HepG2 (cell line): ENCODE results near the gene MSI2. TPM values are rescaled to one million over a fixed set of nuclear protein-coding genes. Genes with fewer than 3 reads are reported as not detected.

ENCODE experiments used
- AHR ChIP-seq: IDR thresholded peaks from 2 replicates; pipeline ENCODE4 v1.6.1; 2018; ENCODE audit warnings: missing genetic modification reagents, missing compliant biosample characterization
- AKAP8 ChIP-seq: sonication (generic); formaldehyde crosslinking; IDR thresholded peaks from 2 replicates; pipeline ENCODE4 v1.5.1; 2020; ENCODE audit warnings: mild to moderate bottlenecking, missing genetic modification reagents
- ARNTL ChIP-seq: sonication (generic); formaldehyde crosslinking; IDR thresholded peaks from 2 replicates; pipeline ENCODE4 v1.4.0; 2020; ENCODE audit warnings: mild to moderate bottlenecking, missing genetic modification reagents
- CEBPG ChIP-seq: IDR thresholded peaks from 2 replicates; pipeline ENCODE4 v1.6.1; 2016
- GFI1 ChIP-seq: sonication (generic); formaldehyde crosslinking; IDR thresholded peaks from 2 replicates; pipeline ENCODE4 v1.5.0; 2020; ENCODE audit warnings: missing genetic modification reagents, mild to moderate bottlenecking, borderline replicate concordance
- HNRNPL ChIP-seq: fragments of 200-400 bp; formaldehyde crosslinking; IDR thresholded peaks from 2 replicates; pipeline ENCODE4 v1.6.1; 2017; ENCODE audit warnings: mild to moderate bottlenecking, low read depth, low read length
- HOXA9 ChIP-seq: sonication (generic); formaldehyde crosslinking; IDR thresholded peaks from 2 replicates; pipeline ENCODE4 v1.8.1; 2022; ENCODE audit warnings: missing genetic modification reagents, mild to moderate bottlenecking, moderate library complexity, borderline replicate concordance
- RARA ChIP-seq: IDR thresholded peaks from 2 replicates; pipeline ENCODE4 v1.6.1; 2016; ENCODE audit warnings: missing genetic modification reagents, missing compliant biosample characterization
- TAF15 ChIP-seq: fragments of 200-400 bp; formaldehyde crosslinking; IDR thresholded peaks from one replicate; pipeline ENCODE4 v1.6.1; 2018; ENCODE audit warnings: mild to moderate bottlenecking, low read depth, low read length; ENCODE audit not compliant: poor library complexity, severe bottlenecking
- TBX2 ChIP-seq: sonication (generic); formaldehyde crosslinking; IDR thresholded peaks from 2 replicates; pipeline ENCODE4 v1.5.0; 2020; ENCODE audit warnings: missing genetic modification reagents, mild to moderate bottlenecking, borderline replicate concordance
- TRIM24 ChIP-seq: sonication (generic); formaldehyde crosslinking; IDR thresholded peaks from 2 replicates; pipeline ENCODE4 v1.8.0; 2022; ENCODE audit warnings: mild to moderate bottlenecking, missing genetic modification reagents
- ZNF30 ChIP-seq: sonication (generic); formaldehyde crosslinking; IDR thresholded peaks from 2 replicates; pipeline ENCODE4 v1.5.0; 2020; ENCODE audit warnings: mild to moderate bottlenecking, missing genetic modification reagents
- ZNF34 ChIP-seq: sonication (generic); formaldehyde crosslinking; IDR thresholded peaks from 2 replicates; pipeline ENCODE4 v1.4.0; 2020; ENCODE audit warnings: mild to moderate bottlenecking, missing genetic modification reagents, borderline replicate concordance
- ZNF484 ChIP-seq: sonication (generic); formaldehyde crosslinking; IDR thresholded peaks from 2 replicates; pipeline ENCODE4 v1.5.1; 2020; ENCODE audit warnings: mild to moderate bottlenecking, low read depth, missing genetic modification reagents, borderline replicate concordance
- ZNF530 ChIP-seq: sonication (generic); formaldehyde crosslinking; IDR thresholded peaks from 2 replicates; pipeline ENCODE4 v1.5.0; 2020; ENCODE audit warnings: low read depth, mild to moderate bottlenecking, missing genetic modification reagents
- polyA plus RNA-seq, 8 experiments: library from polyadenylated mRNA; depleted of rRNA in 3 of 8; stranded (reverse) in 7 of 8; unstranded in 1 of 8; fragments of >200 nt; fragmentation: Illumina TruSeq in 4 of 8; extraction: Trizol in 4 of 8; gene quantifications; 2 replicates each; pipeline versions ENCODE4 v1.2.1 to v1.2.3, GENCODE V29; 2011 to 2016; ENCODE audit warnings: low read depth in 4 of 8, missing spikeins in 1 of 8, mixed read lengths in 1 of 8; ENCODE audit not compliant: insufficient read depth in 1 of 8
- total RNA-seq, 5 experiments: library from RNA; depleted of rRNA; stranded (reverse); fragments of >200 nt; fragmentation: Illumina TruSeq; extraction: Trizol; gene quantifications; 2 replicates each; pipeline ENCODE4 v1.2.3, GENCODE V29; 2016; ENCODE audit warnings: low read depth in 1 of 5
- TF ChIP-seq, protein P1 (sequence below): sonication (generic); formaldehyde crosslinking; conservative IDR thresholded peaks from 2 replicates; pipeline ENCODE4 v1.4.0; 2020; ENCODE audit warnings: mild to moderate bottlenecking, missing genetic modification reagents, moderate library complexity
- TF ChIP-seq, protein P2 (sequence below), 2 experiments: sonication (generic) in 1 of 2; formaldehyde crosslinking in 1 of 2; IDR thresholded peaks; 2 replicates each; pipeline versions ENCODE4 v1.4.0 to v1.6.1; 2016 to 2020; ENCODE audit warnings: borderline replicate concordance in 1 of 2, low read depth in 1 of 2, mild to moderate bottlenecking in 1 of 2, missing genetic modification reagents in 1 of 2
- TF ChIP-seq, protein P3 (sequence below): sonication (generic); formaldehyde crosslinking; IDR thresholded peaks from 2 replicates; pipeline ENCODE4 v1.5.0; 2020; ENCODE audit warnings: mild to moderate bottlenecking, missing genetic modification reagents, borderline replicate concordance

Gene MSI2
- total and polyA plus RNA-seq, 2 of the 13 experiments (the other 11 are each of a cell fraction or from before 2014, with no cell fraction given), result 77.5 to 78.4 TPM

DNA sequence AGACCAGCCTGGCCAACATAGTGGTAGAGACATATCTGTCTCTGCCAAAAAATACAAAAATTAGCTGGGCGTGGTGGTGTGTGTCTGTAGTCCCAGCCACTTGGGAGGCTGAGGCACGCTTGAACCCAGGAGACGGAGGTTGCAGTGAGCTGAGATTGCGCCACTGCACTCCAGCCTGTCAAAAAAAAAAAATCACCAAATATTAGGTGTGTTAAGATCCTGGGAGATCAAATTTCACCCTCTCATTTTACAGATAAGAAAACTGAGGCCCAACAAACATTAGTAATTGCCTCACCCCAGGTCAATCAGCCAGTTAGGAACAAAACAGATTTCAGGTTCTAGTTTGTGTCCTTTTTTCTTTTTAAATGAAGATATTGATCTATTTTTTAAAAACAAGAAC lies 116.7 kb downstream of the MSI2 start (continued):
- TF ChIP-seq RARA (CRISPR knock-in tag) (peak; percentile 42), AHR (CRISPR knock-in tag) (no peak), TAF15 (no peak), HOXA9 (CRISPR knock-in tag) (no peak), ZNF30 (CRISPR knock-in tag) (no peak), GFI1 (CRISPR knock-in tag) (peak; percentile 86), ZNF484 (CRISPR knock-in tag) (no peak), ZNF530 (CRISPR knock-in tag) (no peak), HNRNPL (no peak), ARNTL (CRISPR knock-in tag) (0 out of 2 replicates have a peak, but pooled peaks have one; percentile 37), TRIM24 (CRISPR knock-in tag) (no peak), TBX2 (CRISPR knock-in tag) (peak; percentile 67; the same call in 1 of the 2 replicates), ZNF34 (CRISPR knock-in tag) (peak; percentile 53; the same call in 1 of the 2 replicates), CEBPG (CRISPR knock-in tag) (peak; percentile 86), AKAP8 (no peak)
- TF ChIP-seq, protein P1, sequence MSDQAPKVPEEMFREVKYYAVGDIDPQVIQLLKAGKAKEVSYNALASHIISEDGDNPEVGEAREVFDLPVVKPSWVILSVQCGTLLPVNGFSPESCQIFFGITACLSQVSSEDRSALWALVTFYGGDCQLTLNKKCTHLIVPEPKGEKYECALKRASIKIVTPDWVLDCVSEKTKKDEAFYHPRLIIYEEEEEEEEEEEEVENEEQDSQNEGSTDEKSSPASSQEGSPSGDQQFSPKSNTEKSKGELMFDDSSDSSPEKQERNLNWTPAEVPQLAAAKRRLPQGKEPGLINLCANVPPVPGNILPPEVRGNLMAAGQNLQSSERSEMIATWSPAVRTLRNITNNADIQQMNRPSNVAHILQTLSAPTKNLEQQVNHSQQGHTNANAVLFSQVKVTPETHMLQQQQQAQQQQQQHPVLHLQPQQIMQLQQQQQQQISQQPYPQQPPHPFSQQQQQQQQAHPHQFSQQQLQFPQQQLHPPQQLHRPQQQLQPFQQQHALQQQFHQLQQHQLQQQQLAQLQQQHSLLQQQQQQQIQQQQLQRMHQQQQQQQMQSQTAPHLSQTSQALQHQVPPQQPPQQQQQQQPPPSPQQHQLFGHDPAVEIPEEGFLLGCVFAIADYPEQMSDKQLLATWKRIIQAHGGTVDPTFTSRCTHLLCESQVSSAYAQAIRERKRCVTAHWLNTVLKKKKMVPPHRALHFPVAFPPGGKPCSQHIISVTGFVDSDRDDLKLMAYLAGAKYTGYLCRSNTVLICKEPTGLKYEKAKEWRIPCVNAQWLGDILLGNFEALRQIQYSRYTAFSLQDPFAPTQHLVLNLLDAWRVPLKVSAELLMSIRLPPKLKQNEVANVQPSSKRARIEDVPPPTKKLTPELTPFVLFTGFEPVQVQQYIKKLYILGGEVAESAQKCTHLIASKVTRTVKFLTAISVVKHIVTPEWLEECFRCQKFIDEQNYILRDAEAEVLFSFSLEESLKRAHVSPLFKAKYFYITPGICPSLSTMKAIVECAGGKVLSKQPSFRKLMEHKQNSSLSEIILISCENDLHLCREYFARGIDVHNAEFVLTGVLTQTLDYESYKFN (CRISPR knock-in tag), result peak; percentile 55
- TF ChIP-seq, protein P2, sequence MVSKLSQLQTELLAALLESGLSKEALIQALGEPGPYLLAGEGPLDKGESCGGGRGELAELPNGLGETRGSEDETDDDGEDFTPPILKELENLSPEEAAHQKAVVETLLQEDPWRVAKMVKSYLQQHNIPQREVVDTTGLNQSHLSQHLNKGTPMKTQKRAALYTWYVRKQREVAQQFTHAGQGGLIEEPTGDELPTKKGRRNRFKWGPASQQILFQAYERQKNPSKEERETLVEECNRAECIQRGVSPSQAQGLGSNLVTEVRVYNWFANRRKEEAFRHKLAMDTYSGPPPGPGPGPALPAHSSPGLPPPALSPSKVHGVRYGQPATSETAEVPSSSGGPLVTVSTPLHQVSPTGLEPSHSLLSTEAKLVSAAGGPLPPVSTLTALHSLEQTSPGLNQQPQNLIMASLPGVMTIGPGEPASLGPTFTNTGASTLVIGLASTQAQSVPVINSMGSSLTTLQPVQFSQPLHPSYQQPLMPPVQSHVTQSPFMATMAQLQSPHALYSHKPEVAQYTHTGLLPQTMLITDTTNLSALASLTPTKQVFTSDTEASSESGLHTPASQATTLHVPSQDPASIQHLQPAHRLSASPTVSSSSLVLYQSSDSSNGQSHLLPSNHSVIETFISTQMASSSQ (IDR thresholded peaks at IDR 0.05; ENCODE audit: low read depth), result no peak
- TF ChIP-seq, protein P2 (CRISPR knock-in tag; IDR thresholded peaks at IDR 0.05; ENCODE audit: borderline replicate concordance), result peak; percentile 44; the same call in 1 of the 2 replicates
- TF ChIP-seq, protein P3, sequence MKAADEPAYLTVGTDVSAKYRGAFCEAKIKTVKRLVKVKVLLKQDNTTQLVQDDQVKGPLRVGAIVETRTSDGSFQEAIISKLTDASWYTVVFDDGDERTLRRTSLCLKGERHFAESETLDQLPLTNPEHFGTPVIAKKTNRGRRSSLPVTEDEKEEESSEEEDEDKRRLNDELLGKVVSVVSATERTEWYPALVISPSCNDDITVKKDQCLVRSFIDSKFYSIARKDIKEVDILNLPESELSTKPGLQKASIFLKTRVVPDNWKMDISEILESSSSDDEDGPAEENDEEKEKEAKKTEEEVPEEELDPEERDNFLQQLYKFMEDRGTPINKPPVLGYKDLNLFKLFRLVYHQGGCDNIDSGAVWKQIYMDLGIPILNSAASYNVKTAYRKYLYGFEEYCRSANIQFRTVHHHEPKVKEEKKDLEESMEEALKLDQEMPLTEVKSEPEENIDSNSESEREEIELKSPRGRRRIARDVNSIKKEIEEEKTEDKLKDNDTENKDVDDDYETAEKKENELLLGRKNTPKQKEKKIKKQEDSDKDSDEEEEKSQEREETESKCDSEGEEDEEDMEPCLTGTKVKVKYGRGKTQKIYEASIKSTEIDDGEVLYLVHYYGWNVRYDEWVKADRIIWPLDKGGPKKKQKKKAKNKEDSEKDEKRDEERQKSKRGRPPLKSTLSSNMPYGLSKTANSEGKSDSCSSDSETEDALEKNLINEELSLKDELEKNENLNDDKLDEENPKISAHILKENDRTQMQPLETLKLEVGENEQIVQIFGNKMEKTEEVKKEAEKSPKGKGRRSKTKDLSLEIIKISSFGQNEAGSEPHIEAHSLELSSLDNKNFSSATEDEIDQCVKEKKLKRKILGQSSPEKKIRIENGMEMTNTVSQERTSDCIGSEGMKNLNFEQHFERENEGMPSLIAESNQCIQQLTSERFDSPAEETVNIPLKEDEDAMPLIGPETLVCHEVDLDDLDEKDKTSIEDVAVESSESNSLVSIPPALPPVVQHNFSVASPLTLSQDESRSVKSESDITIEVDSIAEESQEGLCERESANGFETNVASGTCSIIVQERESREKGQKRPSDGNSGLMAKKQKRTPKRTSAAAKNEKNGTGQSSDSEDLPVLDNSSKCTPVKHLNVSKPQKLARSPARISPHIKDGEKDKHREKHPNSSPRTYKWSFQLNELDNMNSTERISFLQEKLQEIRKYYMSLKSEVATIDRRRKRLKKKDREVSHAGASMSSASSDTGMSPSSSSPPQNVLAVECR, result peak; percentile 50; the same call in 1 of the 2 replicates
